RWPE2 (cell line): ENCODE data around the gene STIM1.
"Not testable (repeated sequence)": the region's sequence is repeated elsewhere in the genome, so short reads cannot be mapped to it uniquely, and the experiment has no call there.

Source experiments
- ATAC-seq: fragments of 200-7000 bp; cut with Tn5 transposase; 3 replicates; pipeline ENCODE4 v1.9.1; 2021; ENCODE audit warnings: low read depth
- DNase-seq: peaks from one replicate; pipeline ENCODE4 v3.0.0-alpha.2; 2020; ENCODE audit warnings: low spot score
- H3K27ac ChIP-seq: fragments of 450-650 bp; 2 replicates; pipeline ENCODE4 v1.5.1; 2017; ENCODE audit warnings: mild to moderate bottlenecking; ENCODE audit not compliant: poor library complexity, severe bottlenecking
- H3K27me3 ChIP-seq: fragments of 250-450 bp; sonication (Bioruptor Pico); 2 replicates; pipeline ENCODE4 v1.5.1; 2021; ENCODE audit warnings: mild to moderate bottlenecking, moderate library complexity; ENCODE audit not compliant: insufficient read depth, poor library complexity, severe bottlenecking
- H3K36me3 ChIP-seq: fragments of 250-450 bp; sonication (Bioruptor Pico); 2 replicates; pipeline ENCODE4 v1.5.1; 2020; ENCODE audit warnings: low read depth, mild to moderate bottlenecking, moderate library complexity
- H3K4me1 ChIP-seq: fragments of 250-450 bp; sonication (Bioruptor Pico); 2 replicates; pipeline ENCODE4 v1.5.1; 2021; ENCODE audit warnings: mild to moderate bottlenecking, moderate library complexity; ENCODE audit not compliant: insufficient read depth, poor library complexity, severe bottlenecking
- H3K4me3 ChIP-seq: fragments of 250-450 bp; sonication (Bioruptor Pico); 2 replicates; pipeline ENCODE4 v1.5.1; 2021; ENCODE audit warnings: mild to moderate bottlenecking, moderate library complexity; ENCODE audit not compliant: severe bottlenecking
- H3K9me3 ChIP-seq: fragments of 250-450 bp; sonication (Bioruptor Pico); 2 replicates; pipeline ENCODE4 v1.5.1; 2021; ENCODE audit warnings: mild to moderate bottlenecking, moderate library complexity; ENCODE audit not compliant: severe bottlenecking
- TF ChIP-seq, protein P1 (sequence below): fragments of 450-650 bp; IDR thresholded peaks from one replicate; pipeline ENCODE4 v1.5.1; 2017; ENCODE audit warnings: mild to moderate bottlenecking, moderate library complexity; ENCODE audit not compliant: poor library complexity, severe bottlenecking

Gene STIM1

DNA sequence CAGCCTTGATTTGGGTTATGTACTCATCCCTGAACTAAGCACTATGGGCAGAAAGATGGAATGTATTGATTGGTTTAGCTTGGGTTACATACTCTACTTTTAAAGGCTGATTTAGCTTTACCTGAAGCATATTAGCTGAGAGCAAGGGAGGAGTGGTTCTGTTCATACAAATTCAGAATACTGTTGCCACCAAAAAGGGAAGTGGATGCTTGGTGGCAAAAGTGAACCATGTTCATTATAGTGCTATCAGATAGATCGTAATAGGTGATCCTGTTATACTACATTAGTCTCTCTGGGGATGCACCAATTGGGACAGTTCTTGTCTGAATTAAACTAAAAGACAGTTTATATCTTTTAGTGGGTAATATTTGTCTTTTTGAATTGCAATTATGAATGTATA is 194.7 kb downstream of the STIM1 start:
- Histone ChIP-seq H3K4me1 (peaks cover 3% of the 10 kb centered on the region), H3K9me3 (no peaks in the 10 kb centered on the region), H3K4me3 (no peak overlapping the region), H3K27ac (no peak overlapping the region), H3K27me3 (no peaks in the 10 kb centered on the region), H3K36me3 (no peaks in the 10 kb centered on the region)
- TF ChIP-seq, protein P1, sequence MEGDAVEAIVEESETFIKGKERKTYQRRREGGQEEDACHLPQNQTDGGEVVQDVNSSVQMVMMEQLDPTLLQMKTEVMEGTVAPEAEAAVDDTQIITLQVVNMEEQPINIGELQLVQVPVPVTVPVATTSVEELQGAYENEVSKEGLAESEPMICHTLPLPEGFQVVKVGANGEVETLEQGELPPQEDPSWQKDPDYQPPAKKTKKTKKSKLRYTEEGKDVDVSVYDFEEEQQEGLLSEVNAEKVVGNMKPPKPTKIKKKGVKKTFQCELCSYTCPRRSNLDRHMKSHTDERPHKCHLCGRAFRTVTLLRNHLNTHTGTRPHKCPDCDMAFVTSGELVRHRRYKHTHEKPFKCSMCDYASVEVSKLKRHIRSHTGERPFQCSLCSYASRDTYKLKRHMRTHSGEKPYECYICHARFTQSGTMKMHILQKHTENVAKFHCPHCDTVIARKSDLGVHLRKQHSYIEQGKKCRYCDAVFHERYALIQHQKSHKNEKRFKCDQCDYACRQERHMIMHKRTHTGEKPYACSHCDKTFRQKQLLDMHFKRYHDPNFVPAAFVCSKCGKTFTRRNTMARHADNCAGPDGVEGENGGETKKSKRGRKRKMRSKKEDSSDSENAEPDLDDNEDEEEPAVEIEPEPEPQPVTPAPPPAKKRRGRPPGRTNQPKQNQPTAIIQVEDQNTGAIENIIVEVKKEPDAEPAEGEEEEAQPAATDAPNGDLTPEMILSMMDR, result no peak
- no peak for DNase-seq
- ATAC-seq, result no peak

DNA sequence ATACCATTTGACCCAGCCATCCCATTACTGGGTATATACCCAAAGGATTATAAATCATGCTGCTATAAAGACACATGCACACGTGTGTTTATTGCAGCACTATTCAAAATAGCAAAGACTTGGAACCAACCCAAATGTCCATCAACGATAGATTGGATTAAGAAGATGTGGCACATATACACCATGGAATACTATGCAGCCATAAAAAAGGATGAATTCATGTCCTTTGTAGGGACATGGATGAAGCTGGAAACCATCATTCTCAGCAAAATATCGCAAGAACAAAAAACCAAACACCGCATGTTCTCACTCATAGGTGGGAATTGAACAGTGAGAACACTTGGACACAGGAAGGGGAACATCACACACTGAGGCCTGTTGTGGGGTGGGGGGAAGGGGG is 197.7 kb downstream of the STIM1 start:
- H3K4me3 ChIP-seq, H3K36me3 ChIP-seq, H3K9me3 ChIP-seq, H3K4me1 ChIP-seq, H3K27me3 ChIP-seq, ATAC-seq, DNase-seq, H3K27ac ChIP-seq: not testable (repeated sequence)

DNA sequence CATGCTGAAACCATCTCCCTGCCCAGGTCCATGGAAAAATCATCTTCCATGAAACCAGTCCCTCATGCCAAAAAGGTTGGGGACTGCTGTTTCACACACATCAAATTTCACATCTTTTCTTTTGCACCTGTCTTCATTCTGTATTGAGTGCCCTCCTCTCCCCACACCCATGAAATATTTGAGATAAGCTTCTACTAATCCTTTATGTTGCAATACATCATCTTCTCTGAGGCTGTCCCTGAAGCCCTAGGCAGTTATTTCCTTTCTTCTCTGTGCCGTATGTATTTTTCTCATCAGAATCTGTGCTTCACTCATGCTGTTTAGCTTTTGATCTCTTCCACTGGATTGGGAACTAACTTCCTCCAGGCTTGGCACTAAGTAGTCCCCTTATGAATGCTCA is 199.2 kb downstream of the STIM1 start:
- H3K27ac ChIP-seq, result no peak overlapping the region
- H3K27me3 ChIP-seq, result no peaks in the 10 kb centered on the region
- H3K9me3 ChIP-seq, result no peaks in the 10 kb centered on the region
- DNase-seq (no peak), ATAC-seq (no peak)
- no peak overlapping the region for H3K4me3 ChIP-seq
- H3K4me1 ChIP-seq, result peaks cover 10% of the 10 kb centered on the region
- H3K36me3 ChIP-seq, result no peaks in the 10 kb centered on the region
- TF ChIP-seq, protein P1, result no peak

DNA sequence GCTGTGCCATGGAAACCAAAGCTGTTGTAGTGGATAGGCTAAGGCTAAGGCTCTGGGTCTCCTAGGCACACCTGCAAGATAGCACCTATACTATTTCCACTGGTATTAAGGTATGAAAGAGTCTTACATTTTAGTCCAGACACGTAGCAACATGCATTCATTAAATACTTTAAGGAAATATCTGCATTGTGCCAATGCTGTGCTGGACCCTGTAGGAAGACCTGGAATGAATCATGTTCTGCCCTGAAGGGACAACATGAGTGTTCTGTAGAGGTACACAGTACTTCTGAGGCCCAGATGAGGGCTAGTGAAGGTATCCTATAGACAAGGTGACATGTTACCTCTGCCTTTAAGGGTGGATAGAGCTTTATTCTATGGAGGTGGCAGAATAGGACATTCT is 204.0 kb downstream of the STIM1 start:
- TF ChIP-seq, protein P1, result no peak
- DNase-seq, result no peak
- ATAC-seq, result peak; percentile 68
- peak overlapping the region; percentile 31 for H3K27ac ChIP-seq
- H3K4me1 ChIP-seq, result peaks cover 10% of the 10 kb centered on the region
- no peaks in the 10 kb centered on the region for H3K27me3 ChIP-seq
- 0 out of 2 replicates have a peak, but pooled peaks cover 3% of the 10 kb centered on the region for H3K36me3 ChIP-seq
- H3K9me3 ChIP-seq, result no peaks in the 10 kb centered on the region
- no peak overlapping the region for H3K4me3 ChIP-seq

DNA sequence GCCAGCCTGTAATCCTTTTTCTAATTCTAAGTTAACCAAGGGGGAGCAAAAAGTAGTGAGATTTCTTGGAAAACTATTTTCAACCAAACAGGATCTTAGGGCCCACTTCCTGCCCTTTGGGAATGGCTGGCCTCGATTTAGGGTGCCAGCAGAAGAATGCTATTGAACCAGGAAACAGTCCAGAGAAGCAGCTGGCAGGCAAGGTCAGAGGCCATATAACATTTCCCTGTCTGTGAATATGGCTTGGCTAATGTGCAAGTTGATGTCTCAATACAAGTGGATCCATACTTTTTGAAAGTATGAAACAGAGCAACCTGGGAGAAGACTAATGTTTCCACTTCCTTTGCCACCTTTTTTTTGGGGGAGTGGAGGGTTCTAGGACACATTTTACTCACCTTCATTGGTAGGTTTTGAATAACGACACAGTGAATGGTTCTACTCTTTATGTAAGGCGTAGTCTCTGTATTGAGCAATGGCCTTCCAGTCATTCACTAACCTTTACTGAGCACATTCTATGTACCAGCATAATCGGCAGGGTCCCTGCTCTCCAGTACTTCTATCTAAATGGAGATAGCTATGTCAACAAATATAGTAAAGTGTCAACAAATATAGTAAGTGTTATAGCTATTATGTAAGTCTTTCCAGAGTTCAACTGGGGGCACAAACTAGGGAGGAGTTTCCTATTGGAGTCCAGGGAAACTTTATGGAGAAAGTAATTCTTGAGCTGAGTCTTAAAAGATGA is 204.9 kb downstream of the STIM1 start:
- H3K27ac ChIP-seq, result no peak overlapping the region
- DNase-seq (no peak), ATAC-seq (no peak)
- H3K4me1 ChIP-seq, result peaks cover 10% of the 10 kb centered on the region
- no peaks in the 10 kb centered on the region for H3K9me3 ChIP-seq
- TF ChIP-seq, protein P1, result no peak
- no peak overlapping the region for H3K4me3 ChIP-seq
- H3K27me3 ChIP-seq, result no peaks in the 10 kb centered on the region
- 0 out of 2 replicates have a peak, but pooled peaks cover 3% of the 10 kb centered on the region for H3K36me3 ChIP-seq
